Spleen (tissue), 7 donors: ENCODE measurements around the gene SYCE1.

Source experiments
- CTCF ChIP-seq, 11 experiments: fragments of 200-600 bp in 7 of 11; fragments of 450-650 bp in 4 of 11; sonication (generic) in 4 of 11; IDR thresholded peaks in 8 of 11; conservative IDR thresholded peaks in 3 of 11; 1 replicate in 7 of 11; 2 replicates in 4 of 11; pipeline versions ENCODE4 v1.4.0 to v1.8.0; 2016 to 2021; ENCODE audit warnings: antibody characterized with exemption in 11 of 11, inconsistent platforms in 4 of 11, mild to moderate bottlenecking in 1 of 11
- POLR2A ChIP-seq, 3 donors: fragments of 450-650 bp; IDR thresholded peaks; one replicate each; pipeline ENCODE4 v1.5.1; 2017; ENCODE audit warnings: antibody characterized with exemption in 3 of 3, mild to moderate bottlenecking in 1 of 3
- donor health status: DM: no; HTN: no; CAD: no; lungs with moderate emphysema.
- donor health status: DM: no; HTN: no; CAD: no.
- donor health status: DM: no; HTN: no; CAD: no.

DNA sequence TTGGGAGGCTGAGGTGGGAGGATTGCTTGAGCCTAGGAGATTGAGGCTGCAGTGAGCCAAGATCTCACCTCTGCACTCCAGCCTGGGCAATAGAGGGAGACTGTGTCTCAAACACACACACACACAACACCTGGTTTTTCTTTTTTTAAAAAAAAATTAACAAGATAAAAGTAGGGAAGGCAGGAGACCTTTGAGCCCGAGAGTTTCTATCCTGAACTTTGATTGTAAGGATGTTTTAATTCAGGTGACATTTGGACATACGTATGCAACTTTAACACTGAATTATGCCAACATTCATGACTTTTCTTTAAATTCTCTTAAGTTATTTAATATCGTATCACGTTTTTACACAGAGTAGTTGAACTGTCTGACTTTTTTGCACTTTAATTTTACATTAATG, 49.9 kb downstream of the SYCE1 start:
- TF ChIP-seq CTCF (IDR thresholded peaks at IDR 0.05 in 8 of 11, conservative IDR thresholded peaks at IDR 0.05 in 3 of 11) (no peak), POLR2A (IDR thresholded peaks at IDR 0.05) (no peak)
